ENCODE results near the gene SORCS1.

DNA sequence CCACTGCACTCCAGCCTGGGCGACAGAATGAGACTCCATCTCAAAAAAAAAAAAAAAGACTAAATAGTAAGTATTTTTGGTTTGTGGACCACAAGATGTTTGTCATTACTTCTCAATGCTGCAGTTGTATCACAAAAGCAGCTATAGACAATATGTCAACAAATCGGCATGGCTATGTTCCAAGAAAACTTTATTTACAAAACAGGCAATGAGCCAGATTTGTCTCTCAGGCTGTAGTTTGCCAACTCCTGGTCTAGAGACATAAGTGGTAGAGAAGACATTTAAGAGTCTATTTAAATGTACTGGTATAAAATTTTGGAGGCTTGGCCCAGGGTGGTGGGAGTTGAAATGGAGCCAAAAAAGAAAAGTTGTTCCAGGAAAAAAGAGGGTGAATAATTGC lies 185.8 kb downstream of the SORCS1 start:
- TF ChIP-seq, protein P1, sequence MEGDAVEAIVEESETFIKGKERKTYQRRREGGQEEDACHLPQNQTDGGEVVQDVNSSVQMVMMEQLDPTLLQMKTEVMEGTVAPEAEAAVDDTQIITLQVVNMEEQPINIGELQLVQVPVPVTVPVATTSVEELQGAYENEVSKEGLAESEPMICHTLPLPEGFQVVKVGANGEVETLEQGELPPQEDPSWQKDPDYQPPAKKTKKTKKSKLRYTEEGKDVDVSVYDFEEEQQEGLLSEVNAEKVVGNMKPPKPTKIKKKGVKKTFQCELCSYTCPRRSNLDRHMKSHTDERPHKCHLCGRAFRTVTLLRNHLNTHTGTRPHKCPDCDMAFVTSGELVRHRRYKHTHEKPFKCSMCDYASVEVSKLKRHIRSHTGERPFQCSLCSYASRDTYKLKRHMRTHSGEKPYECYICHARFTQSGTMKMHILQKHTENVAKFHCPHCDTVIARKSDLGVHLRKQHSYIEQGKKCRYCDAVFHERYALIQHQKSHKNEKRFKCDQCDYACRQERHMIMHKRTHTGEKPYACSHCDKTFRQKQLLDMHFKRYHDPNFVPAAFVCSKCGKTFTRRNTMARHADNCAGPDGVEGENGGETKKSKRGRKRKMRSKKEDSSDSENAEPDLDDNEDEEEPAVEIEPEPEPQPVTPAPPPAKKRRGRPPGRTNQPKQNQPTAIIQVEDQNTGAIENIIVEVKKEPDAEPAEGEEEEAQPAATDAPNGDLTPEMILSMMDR (conservative IDR thresholded peaks at IDR 0.05 in 1 of 2, IDR thresholded peaks at IDR 0.05 in 1 of 2; ENCODE audit: low read depth in 1 of 2, low read length in 2 of 2) = no peak
- no peak for TF ChIP-seq EZH2 (IDR thresholded peaks at IDR 0.05; ENCODE audit: low read length, missing control alignments)
